Cortex of kidney (tissue), 1 donor: ENCODE data around the gene COA7.
"Not testable (repeated sequence)": the region's sequence is repeated elsewhere in the genome, so short reads cannot be mapped to it uniquely, and the experiment has no call there.

Source experiments
- DNase-seq: peaks from one replicate; lab custom pipeline; 2025; lab: John Stamatoyannopoulos, UW

COA7 gene

GRCh38 chr1:52697795-52698674 is at the start of gene COA7:
COA7 (minus strand) TSS chr1:52698347; CDS start chr1:52698326, 21 bp downstream.
- peak; percentile 31 for DNase-seq

DNA sequence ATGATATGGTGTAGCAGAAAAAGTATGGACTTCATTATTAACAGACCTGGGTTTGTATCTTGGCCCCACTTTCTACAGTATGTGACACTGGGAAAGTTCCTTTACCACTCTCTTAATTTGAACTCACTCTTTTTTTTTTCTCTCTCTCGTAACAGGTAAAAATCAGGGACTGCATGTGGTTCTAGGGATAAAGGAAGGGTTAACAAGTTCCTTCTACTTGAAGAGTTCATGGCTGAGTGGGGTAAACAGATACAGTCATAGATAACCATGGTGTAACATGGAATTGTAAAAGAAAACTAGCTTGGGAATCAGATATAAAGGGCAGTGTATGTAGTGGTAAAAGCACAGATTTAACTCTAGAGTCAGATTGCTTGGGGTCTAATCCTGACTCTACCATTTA is 49.3 kb upstream of the COA7 start:
- DNase-seq = no peak

- DNase-seq = no peak
Observed at GRCh38 chr1:52746189-52746588, 48.0 kb upstream of the COA7 start.

DNA sequence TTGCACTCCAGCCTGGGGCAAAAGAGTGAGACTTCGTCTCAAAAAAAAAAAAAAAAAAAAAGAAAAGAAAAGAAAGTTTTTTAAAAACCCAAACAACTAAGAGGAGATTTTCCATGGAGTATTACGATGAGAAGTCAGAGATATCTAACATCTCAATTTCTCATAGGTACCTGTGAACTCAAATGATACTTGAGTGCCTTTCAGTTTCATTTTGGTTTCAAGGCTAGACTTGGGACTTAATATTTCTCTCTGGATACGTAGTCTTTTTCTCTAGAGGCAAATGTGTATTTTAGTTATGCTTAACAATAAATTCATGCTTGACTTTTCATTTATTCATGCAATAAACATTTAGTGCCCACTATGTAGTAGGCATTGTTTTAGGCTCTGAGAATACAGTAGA is 43.1 kb upstream of the COA7 start:
- no peak for DNase-seq

DNA sequence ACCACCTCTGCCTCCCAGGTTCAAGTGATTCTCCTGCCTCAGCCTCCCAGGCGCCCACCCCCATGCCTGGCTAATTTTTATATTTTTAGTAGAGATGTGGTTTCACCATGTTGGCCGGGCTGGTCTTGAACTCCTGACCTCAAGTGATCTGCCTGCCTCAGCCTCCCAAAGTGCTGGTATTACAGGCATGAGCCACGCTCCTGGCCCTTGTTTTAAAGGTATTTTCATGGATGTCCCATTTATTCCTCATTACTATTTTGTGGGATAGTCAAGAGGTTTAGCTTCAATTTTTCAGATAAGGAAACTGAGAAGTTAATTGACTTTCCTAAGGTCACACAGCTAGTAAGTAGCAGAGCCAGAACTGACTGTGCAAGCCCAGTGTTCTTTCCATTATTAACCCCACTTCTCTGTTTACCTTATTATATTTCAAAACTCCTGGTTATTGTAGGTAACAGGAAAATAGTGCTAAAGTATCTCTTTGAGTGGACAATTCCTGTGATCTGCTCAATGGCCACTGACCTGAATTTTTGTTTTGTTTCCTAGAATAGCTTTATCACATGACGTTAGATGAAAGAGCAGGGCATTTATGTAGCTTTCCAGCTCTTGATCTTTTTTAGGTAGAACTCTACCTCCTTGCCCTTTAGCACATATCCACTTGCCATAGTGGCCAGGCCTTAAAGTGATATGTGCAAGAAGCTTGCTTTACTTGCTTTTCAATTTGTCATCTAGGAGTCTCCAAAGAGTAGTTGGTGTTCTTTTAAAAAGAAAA is 41.7 kb upstream of the COA7 start:
- DNase-seq = no peak

DNA sequence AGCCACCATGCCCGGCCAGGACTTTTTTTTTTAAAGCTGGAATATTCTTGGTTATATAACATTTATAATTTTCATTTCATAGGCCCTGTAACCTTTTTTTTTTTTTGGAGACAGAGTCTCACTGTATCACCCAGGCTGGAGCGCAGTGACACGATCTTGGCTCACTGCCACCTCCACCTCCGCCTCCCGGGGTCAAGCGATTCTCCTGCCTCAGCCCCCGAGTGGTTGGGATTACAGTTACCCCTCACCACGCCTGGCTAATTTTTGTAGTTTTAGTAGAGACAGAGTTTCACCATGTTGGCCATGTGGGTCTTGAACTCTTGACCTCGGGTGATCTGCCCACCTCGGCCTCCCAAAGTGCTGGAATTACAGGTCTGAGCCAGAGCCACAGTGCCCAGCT is 40.7 kb upstream of the COA7 start:
- DNase-seq = no peak

GRCh38 chr1:52738148-52738547 is 40.0 kb upstream of the COA7 start:
- no peak for DNase-seq

- not testable (repeated sequence) for DNase-seq
Observed at GRCh38 chr1:52735371-52735770, 37.2 kb upstream of the COA7 start.

DNA sequence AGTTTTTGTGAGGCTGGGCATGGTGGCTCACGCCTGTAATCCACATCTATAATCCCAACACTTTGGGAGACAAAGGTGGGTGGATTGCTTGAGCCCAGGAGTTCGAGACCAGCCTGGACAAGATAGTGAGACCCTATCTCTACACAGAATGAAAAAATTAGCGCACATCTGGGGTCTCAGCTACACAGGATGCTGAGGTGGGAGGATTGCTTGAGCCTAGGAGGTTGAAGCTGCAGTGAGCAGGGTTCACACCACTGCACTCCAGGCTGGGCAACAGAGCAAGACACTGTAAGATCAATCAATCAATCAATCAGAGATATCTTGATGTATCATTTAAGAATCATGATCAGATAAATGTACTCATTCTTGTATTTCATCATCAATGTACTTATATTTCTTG is 35.2 kb upstream of the COA7 start:
- no peak for DNase-seq

GRCh38 chr1:52727956-52728656 is 30.0 kb upstream of the COA7 start:
- no peak for DNase-seq

DNA sequence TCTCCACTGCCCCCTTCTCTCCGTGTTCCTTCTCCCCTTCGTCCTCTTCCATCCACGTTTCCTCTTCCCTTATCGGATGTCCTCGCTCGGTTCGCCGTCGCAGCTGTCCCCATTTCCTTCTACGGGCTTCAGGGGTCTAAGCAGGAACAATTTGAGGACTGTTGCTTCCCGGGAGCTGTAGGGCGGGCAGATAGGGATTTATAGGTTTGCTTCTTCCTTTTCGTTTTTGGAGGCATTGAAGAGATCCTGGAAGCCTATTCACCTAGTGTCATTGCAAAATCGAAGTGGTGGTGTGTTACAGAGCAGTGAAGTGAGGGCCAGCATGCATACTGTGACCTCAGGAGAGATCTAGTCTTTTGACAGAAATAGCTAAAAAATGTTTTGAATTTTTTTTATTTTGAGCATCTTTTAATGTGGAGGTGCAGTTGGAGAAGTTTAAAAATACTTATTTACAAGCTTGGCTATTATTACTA is 29.0 kb upstream of the COA7 start:
- no peak for DNase-seq

DNA sequence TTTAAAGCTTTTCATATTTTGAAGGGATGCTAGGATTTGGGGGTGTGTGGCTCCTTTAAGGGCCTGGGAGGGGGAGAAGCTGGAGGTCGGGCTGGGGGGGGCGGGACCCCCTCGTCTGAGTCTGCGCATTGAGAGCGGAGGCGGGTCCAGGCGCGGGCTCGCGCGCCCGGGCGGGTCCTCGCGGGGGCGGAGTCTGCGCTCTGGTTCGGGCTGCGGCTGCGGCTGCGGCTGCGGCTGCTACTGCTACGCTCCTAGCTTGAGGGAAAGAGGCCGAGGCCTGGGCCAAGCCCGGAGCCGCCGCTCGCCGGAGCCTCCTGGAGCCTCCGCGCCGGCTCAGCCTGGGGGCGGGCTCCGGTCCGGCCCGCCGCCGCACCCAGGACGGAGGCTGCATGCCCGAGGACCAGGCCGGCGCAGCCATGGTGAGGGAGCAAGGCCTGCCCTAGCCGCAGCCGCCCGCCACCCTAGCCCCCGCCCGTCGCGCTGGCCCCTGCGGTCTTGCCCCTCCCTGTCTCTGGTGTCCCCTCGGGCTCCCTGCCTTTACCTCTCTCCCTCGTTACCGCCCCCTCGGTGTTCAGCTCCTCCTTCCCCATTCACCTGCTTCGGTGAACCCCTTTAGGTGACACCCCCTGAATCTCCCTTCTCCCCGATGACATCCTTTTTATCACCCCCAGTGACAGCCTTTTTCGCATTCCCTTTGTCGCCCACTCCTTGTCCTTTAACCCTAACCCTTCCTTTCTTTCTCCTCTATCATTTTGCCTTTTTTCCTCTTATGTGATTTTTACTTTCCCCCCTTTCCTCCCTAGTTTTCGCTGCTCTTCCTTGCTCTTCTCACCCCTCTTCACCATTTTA is 28.3 kb upstream of the COA7 start, which contains the start of gene ZYG11B:
Gene ZYG11B (plus strand): TSS at position 189 of the 849 bp plus-strand sequence. CDS start 201 bp downstream, at position 390.
- DNase-seq = peak; percentile 29

- no peak for DNase-seq
Observed at GRCh38 chr1:52725903-52726264, 27.7 kb upstream of the COA7 start.

DNA sequence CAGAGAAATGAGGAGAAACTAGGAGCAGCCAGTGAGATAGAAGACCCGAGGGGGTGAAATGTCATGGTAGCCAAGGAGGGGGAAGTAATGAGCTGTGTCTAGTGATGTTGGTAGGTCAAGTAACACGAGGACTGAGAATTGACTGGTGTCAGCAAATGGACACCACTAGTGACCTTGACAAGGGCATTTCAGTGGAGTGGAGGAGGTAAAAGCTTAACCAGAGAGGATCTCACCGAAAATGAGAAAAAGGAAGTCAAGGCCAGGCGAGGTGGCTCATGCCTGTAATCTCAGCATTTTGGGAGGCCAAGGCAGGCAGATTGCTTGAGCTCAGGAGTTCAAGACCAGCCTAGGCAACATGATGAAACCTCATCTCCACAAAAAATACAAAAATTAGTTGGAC is 25.1 kb upstream of the COA7 start:
- no peak for DNase-seq

DNA sequence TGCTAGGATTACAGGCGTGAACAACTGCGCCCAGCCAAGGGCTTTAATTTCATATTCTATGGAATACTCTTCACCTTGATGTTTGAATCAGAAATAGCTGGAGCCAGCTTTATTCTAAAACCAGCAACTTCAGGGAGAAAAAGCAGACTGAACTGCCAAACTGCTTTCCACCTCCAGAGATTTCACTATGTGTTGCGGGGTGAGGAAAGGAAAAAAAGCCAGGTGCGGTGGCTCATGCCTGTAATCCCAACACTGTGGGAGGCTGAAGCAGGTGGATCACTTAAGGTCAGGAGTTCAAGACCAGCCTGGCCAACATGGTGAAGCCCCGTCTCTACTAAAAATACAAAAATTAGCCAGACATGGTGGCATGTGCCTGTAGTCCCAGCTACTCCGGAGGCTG is 17.1 kb upstream of the COA7 start:
- not testable (repeated sequence) for DNase-seq

DNA sequence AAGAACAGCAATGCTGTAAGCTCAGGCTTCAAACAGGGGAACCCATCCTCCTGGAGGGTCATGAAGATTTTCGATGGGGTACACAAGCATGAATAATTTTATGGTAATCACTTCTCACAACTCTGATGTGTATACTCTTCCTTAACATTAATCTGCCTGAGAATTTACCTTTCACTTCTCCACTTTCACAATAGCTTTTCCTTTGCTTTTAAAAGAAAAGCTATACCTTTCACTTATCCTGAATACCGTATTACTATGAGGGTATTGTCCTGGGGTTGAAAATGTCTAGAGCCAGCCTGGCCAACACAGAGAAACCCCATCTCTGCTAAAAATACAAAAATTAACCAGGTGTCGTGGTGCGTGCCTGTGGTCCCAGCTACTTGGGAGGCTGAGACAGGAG is 15.4 kb upstream of the COA7 start:
- no peak for DNase-seq

- no peak for DNase-seq
Observed at GRCh38 chr1:52709016-52709415, 10.9 kb upstream of the COA7 start.

GRCh38 chr1:52707927-52708655 is 9.9 kb upstream of the COA7 start:
- no peak for DNase-seq

- DNase-seq = no peak
Observed at GRCh38 chr1:52706941-52707926, 9.1 kb upstream of the COA7 start.
